Memory B cell (primary cell): ENCODE data around the gene RASAL2.
A peak's percentile ranks its signal among the peaks of the same experiment; 100 is the strongest.
"Not testable (repeated sequence)": the region's sequence is repeated elsewhere in the genome, so short reads cannot be mapped to it uniquely, and the experiment has no call there.

Experiments used
- ATAC-seq: fragments of 150-1000 bp; cut with Tn5 transposase; 2 replicates; pipeline ENCODE4 v1.10.0; 2021; ENCODE audit warnings: low read depth, mild to moderate bottlenecking, moderate library complexity
- DNase-seq, 2 donors: peaks; one replicate each; pipeline ENCODE4 v3.0.0; 2022; ENCODE audit warnings: low spot score in 2 of 2
- H3K27ac Mint-ChIP-seq: one replicate; pipeline ENCODE4 v1.8.0; 2022; ENCODE audit warnings: mild to moderate bottlenecking, moderate library complexity, mixed read lengths
- H3K27me3 Mint-ChIP-seq: one replicate; pipeline ENCODE4 v1.8.0; 2022; ENCODE audit warnings: mixed read lengths
- H3K36me3 Mint-ChIP-seq: one replicate; pipeline ENCODE4 v1.8.0; 2022; ENCODE audit warnings: mild to moderate bottlenecking, mixed read lengths
- H3K4me1 Mint-ChIP-seq: one replicate; pipeline ENCODE4 v1.8.0; 2022; ENCODE audit warnings: mixed read lengths
- H3K4me3 Mint-ChIP-seq: one replicate; pipeline ENCODE4 v1.8.0; 2022; ENCODE audit warnings: mild to moderate bottlenecking, moderate library complexity, mixed read lengths
- H3K9me3 Mint-ChIP-seq: one replicate; pipeline ENCODE4 v1.8.0; 2022; ENCODE audit warnings: mixed read lengths

RASAL2 gene

DNA sequence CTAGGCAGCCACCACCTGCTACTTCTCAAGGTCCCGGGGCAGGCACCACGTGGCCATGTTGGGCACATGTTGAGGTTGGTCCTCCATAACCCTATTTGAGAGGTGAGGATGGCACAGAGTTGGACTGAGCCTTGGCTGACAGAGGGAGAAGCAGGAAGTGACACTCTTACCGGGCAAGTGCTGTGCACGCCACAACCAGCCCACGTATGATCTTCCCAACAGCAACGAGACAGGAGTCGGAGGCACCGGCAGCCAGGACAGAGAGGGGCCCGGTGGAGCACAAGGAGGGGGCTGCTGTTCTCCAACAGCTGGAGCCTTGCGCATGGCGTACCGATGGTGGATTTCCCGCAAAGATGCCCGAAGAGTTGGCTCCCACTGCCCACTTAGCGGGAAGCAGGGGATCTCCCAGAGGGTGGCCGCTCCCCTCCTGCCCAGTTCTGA is 399.4 kb downstream of the RASAL2 start:
- peaks cover 2% of the 10 kb centered on the region for H3K36me3 Mint-ChIP-seq
- ATAC-seq (no peak), DNase-seq (no peak)
- H3K9me3 Mint-ChIP-seq = no peaks in the 10 kb centered on the region
- no peaks in the 10 kb centered on the region for H3K4me1 Mint-ChIP-seq
- H3K27me3 Mint-ChIP-seq = peaks cover 3% of the 10 kb centered on the region
- no peak overlapping the region for H3K4me3 Mint-ChIP-seq
- H3K27ac Mint-ChIP-seq = no peak overlapping the region

DNA sequence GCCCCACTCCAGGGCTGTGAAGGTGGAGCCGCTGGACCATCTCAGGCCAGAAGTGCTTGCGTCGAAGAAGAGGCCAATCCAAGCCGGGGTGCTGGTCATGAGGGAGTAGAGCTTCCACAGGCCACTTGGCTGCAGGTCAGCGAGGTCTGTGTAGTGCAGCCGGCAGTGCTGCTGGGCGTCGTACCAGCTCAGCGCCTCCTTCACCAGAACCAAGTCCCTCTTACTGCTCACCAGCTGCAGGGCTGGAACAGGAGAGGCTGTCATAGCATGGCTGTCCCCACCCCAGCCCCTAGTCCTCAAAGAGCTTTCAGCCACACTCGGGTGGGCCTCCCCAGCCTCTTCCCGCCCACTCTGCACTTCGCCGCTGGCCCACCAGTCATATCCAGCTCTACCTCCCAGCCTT is 400.7 kb downstream of the RASAL2 start:
- no peak overlapping the region for H3K27ac Mint-ChIP-seq
- H3K4me3 Mint-ChIP-seq = no peak overlapping the region
- H3K36me3 Mint-ChIP-seq = peaks cover 2% of the 10 kb centered on the region
- H3K27me3 Mint-ChIP-seq = peaks cover 1% of the 10 kb centered on the region
- DNase-seq (no peak), ATAC-seq (no peak)
- no peaks in the 10 kb centered on the region for H3K9me3 Mint-ChIP-seq
- H3K4me1 Mint-ChIP-seq = no peaks in the 10 kb centered on the region

DNA sequence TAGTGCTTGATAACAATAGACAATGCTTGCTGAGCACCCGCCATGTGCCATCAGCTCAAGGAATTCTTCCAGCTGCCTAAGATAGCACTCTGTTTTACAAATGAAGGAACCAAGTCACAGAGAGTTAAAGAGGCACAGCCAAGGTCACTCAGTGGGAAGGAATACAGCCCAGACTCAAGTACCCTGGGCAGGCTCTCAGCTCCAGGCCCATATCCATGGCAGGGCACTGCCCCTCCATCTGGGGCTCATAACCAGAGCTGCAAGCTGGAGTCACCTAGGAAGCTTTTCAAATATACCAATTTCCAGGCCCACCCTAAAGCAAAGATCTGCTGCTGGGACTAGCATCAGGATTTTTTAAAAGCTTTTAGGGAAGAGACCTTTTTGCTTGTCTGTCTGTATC is 401.3 kb downstream of the RASAL2 start:
- no peaks in the 10 kb centered on the region for H3K4me1 Mint-ChIP-seq
- H3K27ac Mint-ChIP-seq = no peak overlapping the region
- no peak for ATAC-seq
- DNase-seq = no peak
- H3K9me3 Mint-ChIP-seq = no peaks in the 10 kb centered on the region
- H3K4me3 Mint-ChIP-seq = no peak overlapping the region
- H3K36me3 Mint-ChIP-seq = peaks cover 2% of the 10 kb centered on the region
- H3K27me3 Mint-ChIP-seq = peaks cover 1% of the 10 kb centered on the region

DNA sequence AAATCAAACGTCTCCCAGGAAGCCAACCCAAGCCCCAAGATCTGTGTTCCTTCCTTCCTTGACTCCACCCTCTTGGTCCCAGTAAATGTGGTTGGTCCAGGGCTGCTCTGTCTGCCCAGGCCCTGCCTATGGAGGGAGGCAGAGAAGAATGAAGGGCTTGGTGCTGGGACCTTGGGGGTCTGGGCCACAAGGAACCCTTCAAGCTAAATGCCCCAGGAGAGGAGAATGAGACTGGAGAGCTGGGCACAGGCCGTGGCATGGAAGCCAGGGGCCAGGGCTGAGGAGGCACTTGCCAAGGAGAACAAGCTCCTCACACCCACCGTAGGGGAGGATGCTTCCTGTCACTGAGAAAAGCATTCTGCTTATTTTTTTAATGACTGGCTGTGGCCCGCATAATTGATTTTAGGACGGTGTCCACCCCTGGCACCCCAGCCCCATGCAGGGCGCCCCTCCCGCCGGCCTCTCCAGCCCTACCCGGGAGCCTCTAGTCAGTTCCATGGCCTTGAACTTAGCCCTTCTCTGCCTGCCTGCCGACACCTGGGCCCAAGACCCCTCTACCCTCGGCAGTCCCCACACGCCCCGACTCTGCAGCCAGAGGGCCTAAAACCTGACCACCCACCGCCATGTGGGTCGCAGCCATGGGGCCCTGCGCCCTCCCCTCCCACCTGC is 402.0 kb downstream of the RASAL2 start:
- ATAC-seq (no peak), DNase-seq (no peak)
- H3K4me1 Mint-ChIP-seq = no peaks in the 10 kb centered on the region
- H3K4me3 Mint-ChIP-seq = no peak overlapping the region
- H3K27me3 Mint-ChIP-seq = peaks cover 1% of the 10 kb centered on the region
- peaks cover 2% of the 10 kb centered on the region for H3K36me3 Mint-ChIP-seq
- no peak overlapping the region for H3K27ac Mint-ChIP-seq
- H3K9me3 Mint-ChIP-seq = no peaks in the 10 kb centered on the region

DNA sequence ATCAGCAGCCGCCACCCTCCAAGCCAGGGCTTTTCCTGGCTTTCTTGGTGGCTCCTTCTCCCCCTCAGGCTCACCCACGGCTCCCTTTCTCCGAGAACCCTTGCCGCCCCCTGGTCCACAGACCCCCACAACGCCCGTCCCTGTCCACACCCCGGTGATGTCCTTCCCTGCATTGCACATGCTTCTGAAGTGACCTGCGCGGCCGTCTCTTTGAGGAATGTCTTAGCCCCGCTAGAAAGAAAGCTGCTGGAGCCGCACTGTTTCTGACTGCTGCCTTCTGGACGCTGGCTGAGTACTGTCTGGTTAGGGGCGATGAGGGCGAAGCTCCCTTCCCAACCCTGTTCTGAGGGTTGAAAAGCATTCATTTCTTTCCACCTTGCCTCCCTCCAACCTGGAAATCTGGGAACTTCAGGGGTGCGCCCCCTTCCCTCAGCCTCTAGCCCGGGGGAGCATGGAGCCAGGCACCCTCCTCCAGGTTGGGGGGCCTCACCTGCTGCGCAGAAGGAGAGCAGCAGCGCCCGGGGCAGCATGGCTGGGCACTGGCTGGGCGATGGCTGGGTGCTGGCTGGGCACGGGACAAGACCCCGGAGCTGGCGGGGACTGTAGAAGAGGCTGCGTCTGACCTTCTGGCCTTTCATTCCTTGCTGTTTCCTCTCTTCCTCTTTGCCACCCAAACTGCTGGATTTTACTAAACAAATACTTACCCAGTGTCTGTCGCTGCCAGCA is 402.7 kb downstream of the RASAL2 start, which contains the start of gene CLEC20A:
Gene CLEC20A, minus strand, starts transcription at position 555 of the 726 bp plus-strand sequence. Its CDS starts 25 bp downstream, at position 530.
- Mint-ChIP-seq H3K36me3 (peaks cover 2% of the 10 kb centered on the region), H3K27me3 (peaks cover 1% of the 10 kb centered on the region), H3K4me1 (peaks cover under 1% of the 10 kb centered on the region), H3K9me3 (no peaks in the 10 kb centered on the region), H3K27ac (no peak within 1 kb of the TSS), H3K4me3 (no peak within 1 kb of the TSS)
- ATAC-seq (no peak), DNase-seq (no peak)

DNA sequence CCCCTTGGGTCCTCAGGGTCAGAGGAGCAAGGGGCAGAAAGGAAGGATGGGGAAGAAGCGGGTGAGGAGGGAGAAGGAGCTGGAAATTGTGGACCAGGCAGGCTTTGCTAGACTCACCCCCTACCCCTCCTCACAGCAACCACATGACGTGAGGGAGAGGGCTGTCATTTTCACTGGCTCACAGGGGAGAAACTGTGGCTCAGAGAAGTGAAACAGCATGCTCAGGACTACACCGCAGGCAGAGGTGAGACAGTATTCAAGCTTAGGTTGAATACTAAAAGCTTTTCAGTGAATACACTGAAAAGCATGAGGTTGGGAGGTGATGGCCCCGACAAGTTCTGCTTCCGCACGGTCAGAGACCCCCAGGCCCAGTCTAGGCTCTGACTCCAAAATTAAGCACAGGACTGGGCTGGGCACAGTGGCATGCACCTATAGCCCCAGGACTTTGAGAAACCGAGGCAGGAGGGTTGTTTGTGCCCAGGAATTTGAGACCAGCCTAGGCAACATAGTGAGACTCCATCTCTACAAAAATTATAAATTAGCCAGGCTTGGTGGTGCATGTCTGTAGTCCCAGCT is 404.1 kb downstream of the RASAL2 start:
- no peaks in the 10 kb centered on the region for H3K9me3 Mint-ChIP-seq
- no peak overlapping the region for H3K27ac Mint-ChIP-seq
- H3K4me1 Mint-ChIP-seq = peaks cover 2% of the 10 kb centered on the region
- ATAC-seq (no peak), DNase-seq (no peak)
- no peak overlapping the region for H3K4me3 Mint-ChIP-seq
- peaks cover 2% of the 10 kb centered on the region for H3K36me3 Mint-ChIP-seq
- peaks cover 5% of the 10 kb centered on the region for H3K27me3 Mint-ChIP-seq

DNA sequence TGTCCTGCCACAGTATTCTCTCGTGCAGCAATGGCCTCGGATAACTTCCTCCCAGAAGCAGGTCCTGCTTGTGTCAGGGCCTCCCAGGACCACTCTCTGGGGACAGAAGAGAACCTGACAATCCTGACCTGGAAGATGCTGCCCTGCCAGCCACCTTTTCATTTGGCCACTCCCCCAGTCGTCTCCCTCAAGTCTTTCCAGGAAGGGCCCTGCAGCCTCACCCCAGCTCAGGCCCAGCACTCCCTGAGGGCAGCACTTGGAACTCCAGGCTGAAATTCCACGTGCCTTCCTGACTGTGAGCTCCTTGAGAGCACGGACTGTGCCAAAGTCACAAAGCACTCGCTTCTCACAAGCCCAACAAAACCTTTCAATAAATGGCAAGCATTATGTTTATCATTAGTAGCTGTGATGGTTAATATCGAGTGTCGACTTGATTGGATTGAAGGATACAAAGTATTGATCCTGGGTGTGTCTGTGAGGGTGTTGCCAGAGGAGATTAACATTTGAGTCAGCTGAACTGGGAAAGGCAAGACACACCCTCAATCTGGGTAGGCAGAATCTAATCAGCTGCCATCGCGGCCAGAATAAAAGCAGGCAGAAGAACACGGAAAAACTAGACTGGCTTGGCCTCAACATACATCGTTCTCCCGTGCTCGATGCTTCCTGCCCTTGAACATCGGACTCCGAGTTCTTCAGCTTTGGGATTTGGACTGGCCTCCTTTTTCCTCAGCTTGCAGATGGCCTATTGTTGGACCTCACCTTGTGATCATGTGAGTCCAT is 405.2 kb downstream of the RASAL2 start:
- no peaks in the 10 kb centered on the region for H3K9me3 Mint-ChIP-seq
- DNase-seq (no peak), ATAC-seq (no peak)
- peaks cover 12% of the 10 kb centered on the region for H3K27me3 Mint-ChIP-seq
- H3K4me1 Mint-ChIP-seq = peaks cover 2% of the 10 kb centered on the region
- H3K27ac Mint-ChIP-seq = no peak overlapping the region
- H3K4me3 Mint-ChIP-seq = no peak overlapping the region
- peaks cover 2% of the 10 kb centered on the region for H3K36me3 Mint-ChIP-seq

DNA sequence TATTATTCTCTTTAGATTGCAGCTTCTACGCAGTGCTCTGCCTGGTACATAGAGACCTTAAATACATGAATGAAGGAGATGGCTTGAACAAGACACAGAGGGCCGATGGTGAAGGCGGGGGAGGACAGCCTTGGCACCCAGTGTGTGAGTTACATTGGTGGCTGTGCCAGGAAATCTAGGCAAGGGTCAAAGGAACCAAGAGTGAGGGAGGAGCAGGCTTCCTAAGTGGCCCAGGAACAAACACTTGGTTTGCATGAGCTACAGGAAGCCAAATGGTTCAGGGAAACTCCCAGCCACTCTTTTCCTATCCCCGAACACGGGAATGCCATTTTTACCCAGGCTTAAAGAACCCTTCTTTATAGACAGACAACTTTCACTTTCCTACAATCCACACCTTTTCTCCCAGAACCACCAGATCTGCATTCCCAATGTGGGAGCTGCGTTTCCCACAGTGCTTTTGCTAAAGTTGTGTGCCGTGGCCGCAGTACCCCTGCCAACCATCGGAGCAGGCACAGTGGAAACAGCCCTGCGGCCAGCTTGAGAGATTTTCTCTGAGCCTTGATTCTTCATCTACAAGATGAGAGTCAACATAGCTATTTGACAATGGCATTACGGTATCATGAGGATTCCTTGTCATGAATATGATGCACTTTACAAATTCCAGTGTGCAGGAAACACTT is 406.3 kb downstream of the RASAL2 start:
- no peak for ATAC-seq
- H3K4me3 Mint-ChIP-seq = no peak overlapping the region
- no peak overlapping the region for H3K27ac Mint-ChIP-seq
- H3K9me3 Mint-ChIP-seq = no peaks in the 10 kb centered on the region
- H3K27me3 Mint-ChIP-seq = peaks cover 16% of the 10 kb centered on the region
- H3K4me1 Mint-ChIP-seq = peaks cover 2% of the 10 kb centered on the region
- no peaks in the 10 kb centered on the region for H3K36me3 Mint-ChIP-seq
- no peak for DNase-seq

DNA sequence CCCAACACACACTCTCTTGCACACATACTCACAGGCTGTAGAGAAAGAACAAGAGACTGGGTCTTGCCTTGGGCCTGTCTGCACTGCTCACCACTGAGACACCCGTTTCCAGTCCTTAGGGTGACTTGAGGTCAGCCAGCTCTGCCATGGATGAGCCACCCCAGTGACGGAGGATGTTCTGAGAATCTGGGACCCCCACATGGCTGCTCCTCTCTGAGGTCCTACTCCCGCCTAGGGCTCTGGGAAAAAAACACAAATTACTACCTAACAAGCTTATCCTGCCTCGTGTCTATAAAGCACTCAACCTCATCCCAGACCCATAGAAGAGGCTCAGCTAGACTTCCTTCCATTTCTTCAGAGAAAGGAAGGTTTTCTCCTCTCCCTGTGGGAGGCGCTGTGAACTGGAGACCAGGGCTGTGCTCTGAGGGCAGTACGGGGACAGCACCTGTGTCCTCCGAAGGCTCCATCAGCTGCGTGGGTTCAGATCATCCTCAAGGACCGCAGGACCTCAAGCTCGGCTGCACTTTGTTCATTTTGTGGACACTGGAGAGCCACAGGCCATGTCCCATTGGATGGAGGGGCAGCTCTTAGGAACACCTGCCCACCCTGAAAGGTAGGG is 407.1 kb downstream of the RASAL2 start:
- peaks cover 2% of the 10 kb centered on the region for H3K4me1 Mint-ChIP-seq
- no peaks in the 10 kb centered on the region for H3K9me3 Mint-ChIP-seq
- no peak for DNase-seq
- peaks cover 15% of the 10 kb centered on the region for H3K27me3 Mint-ChIP-seq
- H3K4me3 Mint-ChIP-seq = no peak overlapping the region
- no peak for ATAC-seq
- no peak overlapping the region for H3K27ac Mint-ChIP-seq
- H3K36me3 Mint-ChIP-seq = no peaks in the 10 kb centered on the region

DNA sequence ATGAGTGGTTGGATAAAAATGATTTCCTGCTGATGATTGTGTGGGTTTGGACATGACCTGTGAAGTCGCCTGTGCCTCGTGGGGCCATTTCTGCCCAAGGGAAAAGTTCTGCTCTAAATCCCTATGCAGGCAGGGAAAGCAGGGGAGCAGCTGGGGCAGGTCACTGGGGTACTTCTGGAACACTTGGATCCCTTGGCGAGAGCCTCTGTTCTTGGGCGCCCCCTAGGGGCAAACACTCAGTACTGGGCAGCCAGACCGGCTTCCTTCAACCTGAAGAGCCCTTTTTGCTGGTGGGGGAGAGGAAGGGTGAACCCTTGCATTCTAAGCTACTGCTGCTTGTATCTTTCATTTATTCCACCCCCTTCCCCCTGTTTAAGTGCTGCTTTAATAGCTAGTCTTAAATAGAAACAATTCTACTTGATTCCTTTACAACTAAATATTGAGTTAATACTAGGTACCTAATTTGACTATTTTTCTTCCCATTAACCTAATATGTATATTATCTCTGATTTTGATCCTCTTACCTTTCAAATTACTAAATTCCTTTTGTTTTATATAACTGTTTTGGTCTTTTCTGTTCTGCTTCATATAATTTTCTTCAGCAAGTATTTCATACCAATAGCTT is 407.9 kb downstream of the RASAL2 start:
- Mint-ChIP-seq H3K4me1 (peaks cover 2% of the 10 kb centered on the region), H3K27ac (no peak overlapping the region), H3K27me3 (peaks cover 16% of the 10 kb centered on the region), H3K9me3 (no peaks in the 10 kb centered on the region), H3K36me3 (no peaks in the 10 kb centered on the region), H3K4me3 (no peak overlapping the region)
- peak; percentile 56 to 68 for DNase-seq
- peak; percentile 77 for ATAC-seq

DNA sequence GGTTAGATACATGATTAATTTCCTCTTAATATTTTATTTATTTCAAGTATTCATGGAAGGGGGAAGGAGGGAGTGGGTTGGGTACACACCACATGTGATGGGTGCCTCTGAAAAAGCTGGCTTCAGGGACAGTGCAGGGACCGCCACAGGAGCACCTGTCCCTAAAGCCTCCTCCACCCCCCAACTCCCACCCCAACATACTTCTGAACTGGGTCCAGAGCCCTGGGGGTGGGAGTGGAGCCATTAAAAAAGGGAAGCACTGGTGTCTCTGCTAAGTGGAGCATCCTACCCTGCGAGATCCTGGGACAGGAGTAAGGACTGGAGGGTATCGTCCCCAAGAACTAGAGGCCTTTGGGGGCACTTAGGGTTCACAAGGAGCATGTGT is 408.4 kb downstream of the RASAL2 start:
- DNase-seq (no peak), ATAC-seq (no peak)

DNA sequence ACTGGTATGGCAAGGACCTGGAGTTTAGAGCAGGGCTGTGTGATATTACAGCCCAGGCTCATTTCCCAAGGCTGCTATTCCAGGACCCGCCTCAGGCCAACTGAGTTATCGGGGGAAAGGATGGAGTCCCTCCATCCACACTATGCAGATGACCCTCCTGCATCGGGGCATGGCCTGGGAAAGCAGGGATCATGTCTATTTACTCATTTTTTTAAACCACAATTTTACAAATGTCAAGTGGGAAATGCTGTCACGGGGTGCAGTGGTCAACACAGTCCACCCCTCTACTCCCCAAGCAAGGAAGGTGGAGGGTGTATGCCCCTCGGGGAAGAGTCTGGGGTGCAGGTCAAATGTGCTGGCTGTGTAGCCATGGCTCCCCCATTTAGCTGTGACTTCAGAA is 409.0 kb downstream of the RASAL2 start:
- H3K4me1 Mint-ChIP-seq = peaks cover 2% of the 10 kb centered on the region
- no peak overlapping the region for H3K4me3 Mint-ChIP-seq
- no peak for ATAC-seq
- H3K27me3 Mint-ChIP-seq = peaks cover 16% of the 10 kb centered on the region
- H3K9me3 Mint-ChIP-seq = no peaks in the 10 kb centered on the region
- H3K36me3 Mint-ChIP-seq = no peaks in the 10 kb centered on the region
- no peak overlapping the region for H3K27ac Mint-ChIP-seq
- no peak for DNase-seq

More for the DNA sequence above, 408.4 kb downstream of the RASAL2 start:
- H3K9me3 Mint-ChIP-seq = no peaks in the 10 kb centered on the region
- no peaks in the 10 kb centered on the region for H3K36me3 Mint-ChIP-seq
- H3K4me3 Mint-ChIP-seq = no peak overlapping the region
- no peak overlapping the region for H3K27ac Mint-ChIP-seq
- H3K4me1 Mint-ChIP-seq = peaks cover 2% of the 10 kb centered on the region
- H3K27me3 Mint-ChIP-seq = peaks cover 16% of the 10 kb centered on the region

DNA sequence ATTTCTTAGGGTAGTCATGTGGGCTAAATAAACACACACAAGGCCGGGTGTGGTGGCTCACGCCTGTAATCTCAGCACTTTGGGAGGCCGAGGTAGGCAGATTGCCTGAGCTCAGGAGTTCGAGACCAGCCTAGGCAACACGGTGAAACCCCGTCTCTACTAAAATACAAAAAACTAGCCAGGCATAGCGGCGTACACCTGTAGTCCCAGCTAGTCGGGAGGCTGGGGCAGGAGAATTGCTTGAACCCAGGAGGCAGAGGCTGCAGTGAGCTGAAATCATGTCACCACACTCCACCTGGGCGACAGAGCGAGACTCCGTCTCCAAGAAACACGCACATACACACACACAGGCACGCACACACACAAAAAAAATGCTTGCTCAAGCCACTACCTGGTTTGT is 409.4 kb downstream of the RASAL2 start:
- DNase-seq, H3K4me1 Mint-ChIP-seq, ATAC-seq, H3K4me3 Mint-ChIP-seq, H3K9me3 Mint-ChIP-seq, H3K27ac Mint-ChIP-seq, H3K36me3 Mint-ChIP-seq: not testable (repeated sequence)
- peaks cover 16% of the 10 kb centered on the region for H3K27me3 Mint-ChIP-seq
